Stimulated activated CD4-positive, alpha-beta T cell treated with anti-CD3 and anti-CD28 coated beads, Interleukin-1b, Interleukin-23, amount 100 ng/mL, for 48 hours (primary cell): ENCODE measurements around the gene TCAP.

Experiments used
- DNase-seq: peaks from one replicate; pipeline ENCODE4 v3.0.0-alpha.2; 2020

The TCAP gene

GRCh38 chr17:39629898-39630297 is 35.3 kb upstream of the TCAP start:
- no peak for DNase-seq

- no peak for DNase-seq
These were observed 33.7 kb upstream of the TCAP start for GRCh38 chr17:39631403-39631802.

GRCh38 chr17:39632153-39632941 is 32.8 kb upstream of the TCAP start:
- no peak for DNase-seq

DNA sequence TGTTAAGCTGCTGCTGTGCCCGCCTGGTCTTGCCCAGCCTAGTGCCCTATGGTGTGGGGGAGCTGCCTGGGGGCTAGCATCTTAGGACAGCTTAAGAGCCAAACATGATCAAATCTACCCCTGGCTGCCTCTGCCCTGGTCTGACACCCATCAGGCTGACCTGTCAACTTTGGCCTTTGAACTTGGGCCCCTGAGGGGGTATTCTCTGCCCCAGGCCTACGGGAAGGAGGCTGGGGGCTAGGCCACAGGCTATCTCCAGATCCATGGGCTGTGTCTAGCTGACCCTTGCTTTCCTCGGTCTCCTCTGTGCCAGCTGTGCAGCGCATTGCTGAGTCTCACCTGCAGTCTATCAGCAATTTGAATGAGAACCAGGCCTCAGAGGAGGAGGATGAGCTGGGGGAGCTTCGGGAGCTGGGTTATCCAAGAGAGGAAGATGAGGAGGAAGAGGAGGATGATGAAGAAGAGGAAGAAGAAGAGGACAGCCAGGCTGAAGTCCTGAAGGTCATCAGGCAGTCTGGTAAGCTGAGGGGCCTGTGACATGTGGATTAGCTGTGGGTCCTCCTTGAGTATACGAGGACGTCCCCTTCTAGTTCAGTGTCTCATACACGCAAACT is 31.5 kb upstream of the TCAP start:
- DNase-seq = no peak

- DNase-seq = no peak
These were observed 30.7 kb upstream of the TCAP start for GRCh38 chr17:39634384-39634871.

GRCh38 chr17:39635614-39636176 is 29.5 kb upstream of the TCAP start:
- DNase-seq = no peak

DNA sequence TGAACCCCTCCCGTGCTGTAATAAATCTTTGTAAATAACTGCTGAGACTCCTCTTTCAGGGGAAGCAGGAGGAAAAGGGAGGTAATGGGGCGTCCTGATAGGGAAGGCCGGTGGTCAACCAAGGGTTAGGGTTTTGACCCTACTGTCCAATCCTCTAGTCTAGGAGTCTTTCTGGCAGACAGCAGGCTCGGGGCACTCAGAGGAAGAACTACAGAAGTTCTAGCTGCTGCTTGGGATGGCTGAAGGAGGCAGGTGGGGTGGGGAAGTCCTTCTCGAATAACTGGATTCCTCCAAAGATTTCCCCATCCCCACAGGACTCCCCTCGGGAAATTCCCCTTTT is 28.6 kb upstream of the TCAP start:
- DNase-seq = no peak

GRCh38 chr17:39636927-39637736 is 28.0 kb upstream of the TCAP start, which contains the start of gene STARD3:
Gene STARD3, plus strand, starts transcription at chr17:39637144. Its CDS starts 16,388 bp downstream, at chr17:39653532.
- peak; percentile 90 for DNase-seq

- no peak for DNase-seq
These were observed 26.8 kb upstream of the TCAP start for GRCh38 chr17:39638317-39638716.

GRCh38 chr17:39639043-39639442 is 26.1 kb upstream of the TCAP start:
- no peak for DNase-seq

DNA sequence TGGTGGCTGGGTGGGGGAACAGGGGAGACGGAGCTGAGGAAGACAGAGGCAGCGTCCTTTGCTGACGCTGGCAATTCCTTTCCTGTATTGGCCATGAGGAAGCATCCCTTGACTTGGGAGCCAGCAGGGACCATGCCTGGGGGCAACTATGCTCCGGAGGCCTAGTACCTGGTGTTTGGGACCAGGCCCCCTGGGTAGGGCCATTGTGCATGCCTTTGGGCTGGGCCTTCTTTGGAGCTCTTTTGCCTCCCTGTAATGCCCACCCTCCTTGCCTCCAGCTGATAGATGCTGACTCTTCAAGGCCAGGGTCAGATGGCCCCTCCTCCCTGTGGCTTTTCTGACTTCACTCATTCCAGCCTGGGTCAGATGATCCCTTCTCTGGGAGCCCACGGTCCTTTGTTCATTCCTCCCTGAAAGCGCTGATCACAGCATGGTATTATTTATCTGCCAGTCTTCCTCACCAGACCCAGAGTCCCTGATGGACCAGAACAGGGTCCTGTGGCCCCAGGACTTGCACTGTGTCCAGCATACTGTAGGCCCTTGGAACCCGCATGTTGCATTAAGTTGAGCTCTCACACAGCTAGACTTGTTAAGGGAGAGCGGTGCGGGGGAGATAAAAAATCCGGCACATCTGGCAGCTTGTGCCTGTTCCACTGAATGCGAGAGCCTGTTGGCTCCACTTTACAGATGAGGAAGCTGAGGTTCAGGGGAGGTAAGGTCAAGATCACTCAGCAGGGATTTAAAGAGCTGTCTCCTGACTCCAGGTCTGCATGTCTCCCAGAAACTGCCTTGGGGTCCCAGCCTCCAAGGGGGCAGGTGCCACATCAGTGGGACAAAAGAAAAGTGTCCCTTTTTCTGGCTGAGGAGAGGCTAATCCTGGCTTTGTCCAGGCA is 25.3 kb upstream of the TCAP start:
- DNase-seq = no peak

DNA sequence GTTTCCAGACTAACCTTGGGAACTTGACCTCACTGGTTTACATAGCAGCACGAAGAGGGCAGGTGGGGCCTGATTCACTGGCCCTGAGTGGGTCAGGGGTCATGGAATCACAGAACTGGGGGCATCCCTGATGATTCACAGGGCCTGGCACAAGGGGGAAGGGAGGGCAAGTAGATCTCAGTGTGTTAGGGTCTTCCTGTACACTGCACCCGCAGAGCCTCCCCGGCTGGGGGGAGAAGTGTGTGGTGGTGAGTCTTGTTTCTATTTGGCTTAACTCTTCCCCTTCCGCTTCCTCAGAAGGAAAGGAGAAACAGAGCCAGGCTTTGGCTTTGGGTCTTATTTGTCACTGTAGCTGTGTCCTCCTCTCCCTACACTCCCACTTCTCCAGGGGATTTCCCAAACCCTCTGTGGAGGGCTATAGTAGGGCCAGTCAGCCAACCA is 24.5 kb upstream of the TCAP start:
- no peak for DNase-seq

DNA sequence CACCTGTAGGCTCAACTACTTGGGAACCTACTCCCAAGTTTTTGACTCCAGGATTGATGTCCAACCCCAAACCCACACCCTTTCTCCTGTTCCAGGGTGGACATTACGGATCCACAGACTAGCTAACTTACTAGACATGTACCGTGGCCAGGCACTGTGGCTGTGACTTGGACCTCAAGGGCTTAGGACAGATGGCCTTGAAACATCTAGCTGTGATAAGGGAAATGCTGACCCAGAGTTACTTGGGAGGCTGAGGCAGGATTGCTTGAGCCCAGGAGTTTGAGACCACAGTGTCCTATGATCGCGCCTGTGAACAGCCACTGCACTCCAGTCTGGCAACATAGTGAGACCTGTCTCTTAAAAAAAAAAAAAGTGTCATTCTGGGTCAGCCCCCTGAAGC is 24.1 kb upstream of the TCAP start:
- no peak for DNase-seq

GRCh38 chr17:39641883-39642282 is 23.3 kb upstream of the TCAP start:
- no peak for DNase-seq

GRCh38 chr17:39642291-39643074 is 22.7 kb upstream of the TCAP start:
- no peak for DNase-seq

DNA sequence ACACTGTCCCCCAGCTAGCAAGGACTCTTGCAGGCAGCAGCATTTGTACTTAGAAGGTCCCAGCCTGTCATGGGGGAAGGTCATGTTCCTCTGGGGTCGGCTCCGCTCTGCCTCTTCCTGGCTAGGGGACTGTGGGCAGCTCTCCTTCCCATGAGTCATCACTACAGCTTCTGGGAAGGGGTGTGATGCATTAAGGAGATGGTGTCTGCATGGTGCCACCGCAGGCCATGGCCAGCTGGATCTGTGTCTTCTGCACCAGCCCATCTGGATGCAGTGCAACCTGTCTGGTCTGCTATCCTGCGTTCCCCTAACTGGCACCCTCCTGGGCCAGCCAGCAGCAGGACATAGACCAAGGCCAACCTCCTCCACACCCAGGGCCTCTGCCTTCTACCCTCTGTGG is 21.9 kb upstream of the TCAP start:
- no peak for DNase-seq

GRCh38 chr17:39647256-39647655 is 17.9 kb upstream of the TCAP start:
- no peak for DNase-seq

- no peak for DNase-seq
These were observed 16.4 kb upstream of the TCAP start for GRCh38 chr17:39648616-39649366.

DNA sequence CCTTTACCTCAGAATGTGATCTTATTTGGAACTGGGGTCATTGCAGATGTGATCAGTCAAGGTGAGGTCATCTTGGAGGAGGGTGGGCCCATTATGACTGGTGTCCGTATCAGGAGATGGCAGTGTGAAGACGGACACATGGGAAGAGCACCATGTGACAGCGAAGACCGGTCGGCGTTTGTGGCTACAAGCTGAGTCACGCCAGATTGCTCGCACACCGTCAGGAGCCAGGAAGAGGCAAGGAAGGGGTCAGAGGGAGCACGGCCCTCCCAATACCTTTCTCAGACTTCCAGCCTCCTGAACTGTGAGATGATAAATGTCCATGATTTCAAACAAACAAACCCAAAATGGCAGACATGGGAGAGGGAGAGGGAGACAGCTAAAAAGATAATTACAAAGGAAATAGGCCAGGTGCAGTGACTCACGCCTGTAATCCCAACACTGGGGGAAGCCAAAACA is 15.0 kb upstream of the TCAP start:
- DNase-seq = no peak

DNA sequence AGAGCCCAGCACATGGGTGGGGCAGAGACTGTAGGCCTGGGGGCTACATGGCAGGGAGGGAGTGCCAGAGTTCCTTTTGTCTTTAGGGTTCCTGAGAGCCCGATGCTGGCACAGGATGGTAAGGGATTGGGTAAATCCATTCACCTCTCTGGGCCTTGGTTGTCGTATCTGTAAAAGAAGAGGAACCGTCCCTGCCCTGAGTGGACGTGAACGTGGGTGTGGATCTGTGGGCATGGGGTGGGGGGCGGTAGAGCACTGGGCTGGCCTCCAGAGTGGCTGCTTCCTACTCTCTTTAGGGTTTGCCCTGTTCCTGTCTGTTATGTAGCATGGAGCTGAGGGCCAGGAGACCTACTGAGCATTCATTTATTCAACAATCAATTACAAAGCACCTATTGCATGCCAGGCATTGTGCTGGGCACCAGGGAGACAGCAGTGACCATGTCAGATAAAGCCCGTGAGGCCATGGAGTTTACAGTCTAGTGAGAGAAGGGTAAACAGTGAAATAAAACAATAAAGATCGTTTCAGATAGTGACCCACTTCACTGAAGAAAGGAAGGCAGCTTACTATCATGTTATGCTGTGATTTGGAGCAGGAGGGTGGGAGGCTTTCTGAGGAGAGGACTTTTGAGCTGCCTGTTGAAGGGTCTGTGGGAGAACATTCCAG is 13.1 kb upstream of the TCAP start:
- DNase-seq = no peak
